HL-60 (cell line): Measurements from ENCODE around the gene SENP8.

ENCODE experiments used
- CTCF ChIP-seq: IDR thresholded peaks from one replicate; pipeline ENCODE4 v1.5.1; 2011; ENCODE audit warnings: low read length, control low read depth, inconsistent platforms; ENCODE audit not compliant: insufficient read depth
- GABPA ChIP-seq: IDR thresholded peaks from 2 replicates; pipeline ENCODE4 v1.6.1; 2012; ENCODE audit warnings: low read depth
- POLR2AphosphoS5 ChIP-seq: IDR thresholded peaks from 2 replicates; pipeline ENCODE4 v1.6.1; 2012; ENCODE audit warnings: low read depth
- REST ChIP-seq: IDR thresholded peaks from 2 replicates; pipeline ENCODE4 v1.6.1; 2012; ENCODE audit warnings: low read depth; ENCODE audit not compliant: insufficient replicate concordance

- no peak for TF ChIP-seq GABPA
- no peak for TF ChIP-seq CTCF
- no peak for TF ChIP-seq POLR2AphosphoS5
- TF ChIP-seq REST = no peak
Measured at GRCh38 chr15:72082176-72082575, 36.0 kb upstream of the SENP8 start.
